Sigmoid colon (tissue), 7 donors: ENCODE results near the gene GRIK5. TPM values are rescaled to one million over a fixed set of nuclear protein-coding genes. Genes with fewer than 3 reads are reported as not detected.

Experiments used
- polyA plus RNA-seq, 3 donors: library from polyadenylated mRNA; stranded (reverse); fragments of 200-250 nt; gene quantifications; one replicate each; pipeline ENCODE4 v1.2.3, GENCODE V29; 2013
- total RNA-seq, 4 donors: library from RNA; depleted of rRNA; stranded (reverse); fragments of >200 nt; gene quantifications; one replicate each; pipeline ENCODE4 v1.1.0, GENCODE V29; 2016
- donor health status: healthy with polysubstance abuse.
- donor health status: Bipolar disorder and iron deficiency.
- donor health status: healthy.

The GRIK5 gene
- total and polyA plus RNA-seq, 7 donors: under 0.01 to 23.3 (median 10.3) TPM; not detected in 1

Other genes with a start within 250 kb of the GRIK5 start
- gene LYPD4, start 225.5 kb downstream of the GRIK5 start, total RNA-seq: not detected
- under 1 TPM in 1 of 3 donors, not detected in 2; 0.60 TPM for gene LYPD4, start 225.5 kb downstream of the GRIK5 start, polyA plus RNA-seq
- gene DMRTC2, start 225.2 kb downstream of the GRIK5 start, total RNA-seq: not detected
- not detected for gene DMRTC2, start 225.2 kb downstream of the GRIK5 start, polyA plus RNA-seq
- gene RPS19, start 210.0 kb downstream of the GRIK5 start, total RNA-seq: 1,000 to 10,000 TPM in 2 of 4 donors, 100 to 1,000 TPM in 2; 738 to 1,695 (median 1,093) TPM
- 1,000 to 10,000 TPM; 2,128 to 3,435 (median 2,711) TPM for gene RPS19, start 210.0 kb downstream of the GRIK5 start, polyA plus RNA-seq
- gene CD79A, start 192.9 kb downstream of the GRIK5 start, total RNA-seq: not detected
- gene CD79A, start 192.9 kb downstream of the GRIK5 start, polyA plus RNA-seq: 100 to 1,000 TPM in 1 of 3 donors, 1 to 10 TPM in 2; 1.8 to 169 (median 3.6) TPM
- gene ARHGEF1, start 187.0 kb downstream of the GRIK5 start, total RNA-seq: 10 to 100 TPM; 31.8 to 65.4 (median 34.8) TPM
- gene ARHGEF1, start 187.0 kb downstream of the GRIK5 start, polyA plus RNA-seq: 100 to 1,000 TPM in 1 of 3 donors, 10 to 100 TPM in 2; 30.5 to 151 (median 45.0) TPM
- not detected for gene ERFL, start 141.8 kb downstream of the GRIK5 start, total RNA-seq
- 1 to 10 TPM in 1 of 3 donors, not detected in 2; 1.3 TPM for gene ERFL, start 141.8 kb downstream of the GRIK5 start, polyA plus RNA-seq
- 100 to 1,000 TPM; 128 to 255 (median 180) TPM for gene RABAC1, start 110.9 kb downstream of the GRIK5 start, total RNA-seq
- gene RABAC1, start 110.9 kb downstream of the GRIK5 start, polyA plus RNA-seq: 100 to 1,000 TPM; 139 to 236 (median 170) TPM
- 1 to 10 TPM; 1.6 to 4.3 (median 3.3) TPM for gene ATP1A3, start 76.0 kb downstream of the GRIK5 start, total RNA-seq
- gene ATP1A3, start 76.0 kb downstream of the GRIK5 start, polyA plus RNA-seq: 1 to 10 TPM in 1 of 3 donors, under 1 TPM in 1, not detected in 1; 0.46 to 3.2 TPM
- gene ZNF574, start 6.0 kb upstream of the GRIK5 start, total RNA-seq: 10 to 100 TPM; 12.5 to 14.6 (median 13.1) TPM
- gene ZNF574, start 6.0 kb upstream of the GRIK5 start, polyA plus RNA-seq: 1 to 10 TPM; 3.0 to 9.3 (median 5.5) TPM
- gene POU2F2, start 62.2 kb upstream of the GRIK5 start, total RNA-seq: 1 to 10 TPM; 1.2 to 3.0 (median 2.5) TPM
- gene POU2F2, start 62.2 kb upstream of the GRIK5 start, polyA plus RNA-seq: 10 to 100 TPM in 1 of 3 donors, 1 to 10 TPM in 1, under 1 TPM in 1; 0.60 to 19.0 (median 1.6) TPM
- gene DEDD2, start 147.5 kb upstream of the GRIK5 start, total RNA-seq: 10 to 100 TPM; 28.5 to 41.3 (median 36.3) TPM
- 10 to 100 TPM; 42.2 to 87.6 (median 49.9) TPM for gene DEDD2, start 147.5 kb upstream of the GRIK5 start, polyA plus RNA-seq
- gene ZNF526, start 150.1 kb upstream of the GRIK5 start, total RNA-seq: 1 to 10 TPM; 2.2 to 6.1 (median 4.3) TPM
- gene ZNF526, start 150.1 kb upstream of the GRIK5 start, polyA plus RNA-seq: 1 to 10 TPM; 3.0 to 6.8 (median 3.2) TPM
- gene GSK3A, start 172.4 kb upstream of the GRIK5 start, total RNA-seq: 10 to 100 TPM; 17.4 to 28.5 (median 20.5) TPM
- 10 to 100 TPM; 31.8 to 49.5 (median 49.0) TPM for gene GSK3A, start 172.4 kb upstream of the GRIK5 start, polyA plus RNA-seq
- gene ERF, start 184.9 kb upstream of the GRIK5 start, total RNA-seq: 10 to 100 TPM; 18.9 to 39.3 (median 25.6) TPM
- gene ERF, start 184.9 kb upstream of the GRIK5 start, polyA plus RNA-seq: 10 to 100 TPM; 18.6 to 42.8 (median 23.6) TPM
- 10 to 100 TPM; 16.0 to 31.3 (median 24.9) TPM for gene CIC, start 199.0 kb upstream of the GRIK5 start, total RNA-seq
- 10 to 100 TPM in 2 of 3 donors, 1 to 10 TPM in 1; 8.4 to 42.1 (median 17.3) TPM for gene CIC, start 199.0 kb upstream of the GRIK5 start, polyA plus RNA-seq
- gene PRR19, start 231.9 kb upstream of the GRIK5 start, total RNA-seq: not detected
- gene PRR19, start 231.9 kb upstream of the GRIK5 start, polyA plus RNA-seq: under 1 TPM in 2 of 3 donors, not detected in 1; 0.69 to 0.79 TPM
- gene PAFAH1B3, start 232.4 kb upstream of the GRIK5 start, total RNA-seq: 1 to 10 TPM; 5.6 to 8.6 (median 6.0) TPM
- gene PAFAH1B3, start 232.4 kb upstream of the GRIK5 start, polyA plus RNA-seq: 10 to 100 TPM; 27.0 to 44.3 (median 27.7) TPM
- gene TMEM145, start 243.1 kb upstream of the GRIK5 start, total RNA-seq: 1 to 10 TPM in 1 of 4 donors, under 1 TPM in 2, not detected in 1; 0.54 to 4.4 (median 0.71) TPM
- gene TMEM145, start 243.1 kb upstream of the GRIK5 start, polyA plus RNA-seq: under 1 TPM in 1 of 3 donors, not detected in 2; 0.58 TPM